ENCODE data around the gene DCDC2B.

- TF ChIP-seq EZH2 (optimal IDR thresholded peaks at IDR 0.05; ENCODE audit: low read depth, low read length), result no peak
- TF ChIP-seq CTCF (IDR thresholded peaks at IDR 0.05; ENCODE audit: low read length), result no peak
These were observed 16.5 kb upstream of the DCDC2B start for GRCh38 chr1:32192220-32192948.

All from MM.1S (cell line).